Caco-2 (cell line): ENCODE data around the gene AGAP1. TPM values are rescaled to one million over a fixed set of nuclear protein-coding genes. Genes with fewer than 3 reads are reported as not detected.

Experiments used
- BruUV-seq: library from RNA; stranded (reverse); fragments of 400-500 nt; replicated peaks from 2 replicates; lab custom pipeline; 2021; lab: Mats Ljungman, UMichigan
- CTCF ChIA-PET: fragments of 300-600 bp; sonication (Branson Sonifier 250); formaldehyde crosslinking; loops from one replicate; lab custom pipeline; 2022; ENCODE audit warnings: antibody characterized with exemption; lab: Charles Lee
- POLR2A ChIA-PET: fragments of 300-600 bp; sonication (Branson Sonifier 250); formaldehyde crosslinking; loops from one replicate; lab custom pipeline; 2022; ENCODE audit warnings: antibody characterized with exemption; lab: Charles Lee
- DNase-seq, 2 experiments: peaks; one replicate each; pipeline versions ENCODE4 v3.0.0 to v3.0.0-alpha.2; 2020 to 2022
- H3K27me3 ChIP-seq: replicated peaks from 2 replicates; pipeline ENCODE4 v1.6.0; 2011; ENCODE audit warnings: low read length; ENCODE audit not compliant: control insufficient read depth, insufficient read depth
- H3K36me3 ChIP-seq: 2 replicates; pipeline ENCODE4 v1.5.1; 2011; ENCODE audit warnings: low read length; ENCODE audit not compliant: control insufficient read depth, insufficient read depth
- H3K4me1 ChIP-seq: fragments of 250-450 bp; sonication (Bioruptor Pico); 2 replicates; pipeline ENCODE4 v1.5.1; 2020; ENCODE audit warnings: mild to moderate bottlenecking
- H3K4me3 ChIP-seq: 2 replicates; pipeline ENCODE4 v1.5.1; 2011; ENCODE audit warnings: low read depth, mild to moderate bottlenecking, control low read depth, low read length
- H3K9me3 ChIP-seq: fragments of 250-450 bp; sonication (Bioruptor Pico); 2 replicates; pipeline ENCODE4 v1.5.1; 2020; ENCODE audit warnings: mild to moderate bottlenecking, moderate library complexity
- H3K27ac Mint-ChIP-seq: one replicate; pipeline ENCODE4 v1.8.0; 2022; ENCODE audit warnings: mixed read lengths; ENCODE audit not compliant: unreplicated experiment
- H3K27me3 Mint-ChIP-seq: one replicate; pipeline ENCODE4 v1.8.0; 2022; ENCODE audit warnings: mixed read lengths; ENCODE audit not compliant: insufficient read depth, unreplicated experiment
- H3K36me3 Mint-ChIP-seq: one replicate; pipeline ENCODE4 v1.8.0; 2022; ENCODE audit warnings: mild to moderate bottlenecking, mixed read lengths; ENCODE audit not compliant: insufficient read depth, unreplicated experiment
- H3K4me1 Mint-ChIP-seq: one replicate; pipeline ENCODE4 v1.8.0; 2022; ENCODE audit warnings: low read depth, mixed read lengths; ENCODE audit not compliant: unreplicated experiment
- H3K4me3 Mint-ChIP-seq: one replicate; pipeline ENCODE4 v1.8.0; 2022; ENCODE audit warnings: mild to moderate bottlenecking, moderate library complexity, mixed read lengths; ENCODE audit not compliant: unreplicated experiment
- H3K9me3 Mint-ChIP-seq: one replicate; pipeline ENCODE4 v1.8.0; 2022; ENCODE audit warnings: mixed read lengths; ENCODE audit not compliant: unreplicated experiment
- CTCF ChIP-seq, 2 experiments: fragments of 200-600 bp in 1 of 2; IDR thresholded peaks; 1 replicate in 1 of 2; 2 replicates in 1 of 2; pipeline versions ENCODE4 v1.5.1 to v1.8.0; 2011 to 2022; ENCODE audit warnings: antibody characterized with exemption in 1 of 2, control low read depth in 1 of 2, inconsistent platforms in 1 of 2, low read depth in 1 of 2, low read length in 1 of 2, mild to moderate bottlenecking in 1 of 2, moderate library complexity in 1 of 2; ENCODE audit not compliant: insufficient read depth in 1 of 2, severe bottlenecking in 1 of 2, unreplicated experiment in 1 of 2
- intact Hi-C: fragments of 100-400 bp; cut with micrococcal nuclease; formaldehyde crosslinking; loops from one replicate; pipeline ENCODE4 v1.10.0; 2022; ENCODE audit not compliant: unreplicated experiment
- total RNA-seq: library from RNA; stranded (reverse); gene quantifications from 2 replicates; pipeline ENCODE4 v1.2.3, GENCODE V29; 2022

The AGAP1 gene
- total RNA-seq, 1 experiment from 2014 or later: 41.7 TPM

GRCh38 chr2:236161082-236161462 is 667.2 kb downstream of the AGAP1 start:
- H3K9me3 ChIP-seq: no peaks in the 10 kb centered on the region
- H3K4me1 ChIP-seq: no peaks in the 10 kb centered on the region
- intact Hi-C loops: no loop called here
- Mint-ChIP-seq H3K4me1 (no peaks in the 10 kb centered on the region), H3K36me3 (no peaks in the 10 kb centered on the region), H3K9me3 (no peaks in the 10 kb centered on the region), H3K4me3 (no peak overlapping the region), H3K27me3 (no peaks in the 10 kb centered on the region), H3K27ac (no peak overlapping the region)
- no peaks in the 10 kb centered on the region for H3K36me3 ChIP-seq
- TF ChIP-seq CTCF (IDR thresholded peaks at IDR 0.05; ENCODE audit: insufficient read depth in 1 of 2, low read depth in 1 of 2, low read length in 1 of 2, severe bottlenecking in 1 of 2, unreplicated experiment in 1 of 2): no peak
- BruUV-seq: no TSS peak
- ChIA-PET POLR2A (no interaction called here), CTCF (no interaction called here)
- DNase-seq: no peak
- no peaks in the 10 kb centered on the region for H3K27me3 ChIP-seq
- H3K4me3 ChIP-seq: no peak overlapping the region

- Histone ChIP-seq H3K9me3 (no peaks in the 10 kb centered on the region), H3K27me3 (no peaks in the 10 kb centered on the region), H3K4me1 (no peaks in the 10 kb centered on the region), H3K36me3 (no peaks in the 10 kb centered on the region), H3K4me3 (no peak overlapping the region)
- Mint-ChIP-seq H3K9me3 (no peaks in the 10 kb centered on the region), H3K27me3 (no peaks in the 10 kb centered on the region), H3K27ac (no peak overlapping the region), H3K4me1 (no peaks in the 10 kb centered on the region), H3K36me3 (no peaks in the 10 kb centered on the region), H3K4me3 (no peak overlapping the region)
- ChIA-PET CTCF (no interaction called here), POLR2A (no interaction called here)
- BruUV-seq: no TSS peak
- no peak for DNase-seq
- intact Hi-C loops: no loop called here
- no peak for TF ChIP-seq CTCF (IDR thresholded peaks at IDR 0.05; ENCODE audit: insufficient read depth in 1 of 2, low read depth in 1 of 2, low read length in 1 of 2, severe bottlenecking in 1 of 2, unreplicated experiment in 1 of 2)
These were observed 667.7 kb downstream of the AGAP1 start for GRCh38 chr2:236161531-236161930.

GRCh38 chr2:236162031-236162845 is 668.4 kb downstream of the AGAP1 start:
- no peaks in the 10 kb centered on the region for H3K9me3 ChIP-seq
- no peaks in the 10 kb centered on the region for H3K36me3 ChIP-seq
- CTCF ChIA-PET: no interaction called here
- Mint-ChIP-seq H3K27me3 (no peaks in the 10 kb centered on the region), H3K36me3 (no peaks in the 10 kb centered on the region), H3K9me3 (no peaks in the 10 kb centered on the region), H3K27ac (no peak overlapping the region), H3K4me3 (no peak overlapping the region), H3K4me1 (no peaks in the 10 kb centered on the region)
- H3K4me3 ChIP-seq: no peak overlapping the region
- BruUV-seq: no TSS peak
- POLR2A ChIA-PET: no interaction called here
- intact Hi-C loops: no loop called here
- H3K4me1 ChIP-seq: no peaks in the 10 kb centered on the region
- no peak for DNase-seq
- H3K27me3 ChIP-seq: no peaks in the 10 kb centered on the region
- TF ChIP-seq CTCF (IDR thresholded peaks at IDR 0.05; ENCODE audit: insufficient read depth in 1 of 2, low read depth in 1 of 2, low read length in 1 of 2, severe bottlenecking in 1 of 2, unreplicated experiment in 1 of 2): no peak
